Transverse colon (tissue), 4 donors: ENCODE data around the gene CCDC8. TPM values are rescaled to one million over a fixed set of nuclear protein-coding genes. Genes with fewer than 3 reads are reported as not detected.

ENCODE experiments used
- DNase-seq: peaks from one replicate; pipeline ENCODE4 v3.0.0-alpha.2; 2019
- H3K27ac ChIP-seq, 4 donors: fragments of 200-600 bp; sonication (generic); 2 replicates each; pipeline ENCODE4 v1.5.1; 2016 to 2018; ENCODE audit warnings: inconsistent platforms in 4 of 4
- H3K27me3 ChIP-seq: fragments of 200-600 bp; sonication (generic); 2 replicates; pipeline ENCODE4 v1.5.1; 2017; ENCODE audit warnings: inconsistent platforms
- H3K36me3 ChIP-seq, 4 donors: fragments of 200-600 bp; sonication (generic); 2 replicates each; pipeline ENCODE4 v1.5.1; 2017 to 2019; ENCODE audit warnings: inconsistent platforms in 4 of 4
- H3K4me1 ChIP-seq, 4 donors: fragments of 200-600 bp; sonication (generic); 2 replicates each; pipeline ENCODE4 v1.5.1; 2017 to 2020; ENCODE audit warnings: inconsistent platforms in 4 of 4
- H3K4me3 ChIP-seq, 4 donors: fragments of 200-600 bp; sonication (generic); 1 replicate in 1 of 4; 2 replicates in 3 of 4; pipeline versions ENCODE4 v1.5.1 to v1.6.1; 2017 to 2019; ENCODE audit warnings: inconsistent platforms in 4 of 4
- H3K9me3 ChIP-seq, 2 donors: fragments of 200-600 bp; sonication (generic); 2 replicates each; pipeline ENCODE4 v1.5.1; 2017 to 2019; ENCODE audit warnings: inconsistent platforms in 2 of 2
- EP300 ChIP-seq: sonication (generic); formaldehyde crosslinking; IDR thresholded peaks from one replicate; pipeline ENCODE4 v1.6.1; 2017; ENCODE audit warnings: antibody characterized with exemption, low read depth
- POLR2A ChIP-seq: fragments of 450-650 bp; IDR thresholded peaks from one replicate; pipeline ENCODE4 v1.6.1; 2016; ENCODE audit warnings: antibody characterized with exemption, mild to moderate bottlenecking, moderate library complexity
- POLR2AphosphoS5 ChIP-seq, 3 donors: sonication (generic); formaldehyde crosslinking; IDR thresholded peaks; one replicate each; pipeline ENCODE4 v1.6.1; 2016; ENCODE audit warnings: antibody characterized with exemption in 3 of 3
- WGBS, 2 donors: methylation state at CpG; one replicate each; pipeline ENCODE4 v1.1.5; 2018; ENCODE audit warnings: low coverage in 1 of 2; 5-methylcytosine and 5-hydroxymethylcytosine counted together
- in situ Hi-C, 4 donors: fragments of 200-750 bp; cut with MboI; loops; one replicate each; pipeline versions ENCODE4 v1.15.0 to v1.15.1; 2017; ENCODE audit warnings: low sequenced_read_pairs in 3 of 4, low pct_ligation_motif_present in 1 of 4, low pct_unique_long_range_greater_than_20kb in 1 of 4
- intact Hi-C: fragments of 100-400 bp; cut with DNase I; formaldehyde crosslinking; loops from one replicate; pipeline ENCODE4 v1.15.1; 2023; ENCODE audit warnings: low total_unique reads
- total RNA-seq, 4 donors: library from RNA; depleted of rRNA; stranded (reverse); fragments of >200 nt; gene quantifications; one replicate each; pipeline ENCODE4 v1.1.0, GENCODE V29; 2016
- TF ChIP-seq, protein P1 (sequence below), 5 experiments: fragments of 200-600 bp in 3 of 5; fragments of 450-650 bp in 2 of 5; sonication (generic) in 3 of 5; IDR thresholded peaks; 1 replicate in 2 of 5; 2 replicates in 3 of 5; pipeline ENCODE4 v1.5.1; 2016 to 2017; ENCODE audit warnings: antibody characterized with exemption in 5 of 5, inconsistent platforms in 3 of 5, mild to moderate bottlenecking in 2 of 5, moderate library complexity in 1 of 5

Gene CCDC8
- total RNA-seq, 4 donors from 2014 or later, result 0.40 to 1.9 (median 1.2) TPM

DNA sequence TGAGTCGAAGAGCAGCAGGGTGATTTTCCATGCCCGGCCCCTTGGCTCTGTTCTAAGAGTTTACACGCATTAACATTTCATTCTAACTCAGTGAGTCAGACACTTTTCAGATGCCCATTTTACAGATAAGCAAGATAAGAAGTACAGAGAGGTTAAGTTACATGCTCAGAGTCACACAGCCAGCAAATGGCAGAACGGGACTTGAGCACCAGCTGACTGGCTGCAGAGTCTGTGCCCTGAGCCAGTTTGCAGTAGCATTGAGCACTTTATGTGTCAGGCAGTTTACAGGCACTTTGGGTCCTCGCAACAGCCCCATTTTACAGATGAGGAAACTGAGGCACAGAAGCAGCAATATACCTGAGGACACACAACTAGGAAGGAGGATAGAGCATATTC is 19.0 kb downstream of the CCDC8 start:
- Histone ChIP-seq H3K9me3 (no peaks in the 10 kb centered on the region), H3K27ac (no peak overlapping the region), H3K36me3 (peaks cover 0 to 9% (median 2%) of the 10 kb centered on the region in 4 donors), H3K27me3 (peaks cover 4% of the 10 kb centered on the region), H3K4me1 (peaks cover 0 to 9% (median 2%) of the 10 kb centered on the region in 4 donors), H3K4me3 (no peak overlapping the region)
- WGBS, 2 donors, result 89 to 100% methylated on average over 3 to 5 of the region's 5 CpGs
- intact Hi-C loops (no loop called here), in situ Hi-C loops (no loop called here)
- TF ChIP-seq, protein P1, sequence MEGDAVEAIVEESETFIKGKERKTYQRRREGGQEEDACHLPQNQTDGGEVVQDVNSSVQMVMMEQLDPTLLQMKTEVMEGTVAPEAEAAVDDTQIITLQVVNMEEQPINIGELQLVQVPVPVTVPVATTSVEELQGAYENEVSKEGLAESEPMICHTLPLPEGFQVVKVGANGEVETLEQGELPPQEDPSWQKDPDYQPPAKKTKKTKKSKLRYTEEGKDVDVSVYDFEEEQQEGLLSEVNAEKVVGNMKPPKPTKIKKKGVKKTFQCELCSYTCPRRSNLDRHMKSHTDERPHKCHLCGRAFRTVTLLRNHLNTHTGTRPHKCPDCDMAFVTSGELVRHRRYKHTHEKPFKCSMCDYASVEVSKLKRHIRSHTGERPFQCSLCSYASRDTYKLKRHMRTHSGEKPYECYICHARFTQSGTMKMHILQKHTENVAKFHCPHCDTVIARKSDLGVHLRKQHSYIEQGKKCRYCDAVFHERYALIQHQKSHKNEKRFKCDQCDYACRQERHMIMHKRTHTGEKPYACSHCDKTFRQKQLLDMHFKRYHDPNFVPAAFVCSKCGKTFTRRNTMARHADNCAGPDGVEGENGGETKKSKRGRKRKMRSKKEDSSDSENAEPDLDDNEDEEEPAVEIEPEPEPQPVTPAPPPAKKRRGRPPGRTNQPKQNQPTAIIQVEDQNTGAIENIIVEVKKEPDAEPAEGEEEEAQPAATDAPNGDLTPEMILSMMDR (IDR thresholded peaks at IDR 0.05), result no peak
- no peak for TF ChIP-seq EP300
- no peak for TF ChIP-seq POLR2AphosphoS5 (IDR thresholded peaks at IDR 0.05)
- TF ChIP-seq POLR2A, result no peak
- DNase-seq, result no peak

DNA sequence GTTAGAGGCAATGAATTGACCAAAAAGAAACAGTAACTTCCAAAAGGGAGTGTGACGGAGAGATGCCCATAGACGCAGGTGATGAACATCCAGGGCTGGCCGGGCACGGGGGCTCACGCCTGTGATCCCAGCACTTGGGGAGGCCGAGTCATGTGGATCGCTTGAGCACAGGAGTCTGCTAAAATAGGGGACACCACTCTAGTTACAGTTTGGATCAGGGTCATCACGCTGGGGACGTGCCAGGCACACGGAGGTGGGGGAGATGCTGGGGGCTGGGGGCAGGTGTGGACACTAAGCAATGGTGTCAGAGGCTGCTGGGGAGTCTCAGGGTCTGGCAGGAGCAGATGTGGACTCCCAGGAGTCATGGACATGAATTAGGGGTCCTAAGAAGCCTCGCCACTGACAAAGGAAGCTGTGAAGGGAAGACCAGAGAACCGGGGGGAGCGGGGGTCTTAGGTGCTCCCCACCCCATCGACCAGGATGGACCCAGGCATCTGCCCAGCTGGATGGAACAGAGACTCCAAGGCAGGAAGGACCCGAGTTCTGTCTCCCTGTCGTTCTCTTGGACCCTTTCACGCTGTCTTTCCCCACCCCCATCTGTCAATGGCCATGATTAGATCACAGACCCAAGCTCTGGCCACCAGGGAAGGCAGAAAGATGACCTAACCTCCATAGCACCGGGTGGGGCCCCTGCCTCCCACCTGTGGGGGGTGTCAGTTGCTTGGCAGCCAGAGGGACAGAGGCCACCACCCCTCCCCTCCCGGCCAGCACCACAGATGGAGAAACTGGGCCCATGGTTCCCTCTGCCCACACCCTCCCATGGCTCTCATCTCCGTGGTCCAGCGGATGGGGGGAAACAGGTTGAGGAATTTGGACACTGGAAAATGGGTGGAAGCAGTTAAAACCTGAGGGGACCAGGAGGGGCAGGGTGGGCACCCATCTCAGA is 19.6 kb downstream of the CCDC8 start:
- 83 to 90% methylated on average over 2 to 21 of the region's 21 CpGs for WGBS, 2 donors
- Histone ChIP-seq H3K4me1 (peaks cover 0 to 9% (median 2%) of the 10 kb centered on the region in 4 donors), H3K36me3 (peaks cover 0 to 13% (median 4%) of the 10 kb centered on the region in 4 donors), H3K4me3 (no peak overlapping the region), H3K27ac (no peak overlapping the region), H3K27me3 (no peaks in the 10 kb centered on the region), H3K9me3 (no peaks in the 10 kb centered on the region)
- DNase-seq, result no peak
- TF ChIP-seq, protein P1 (IDR thresholded peaks at IDR 0.05), result no peak
- TF ChIP-seq POLR2A (no peak), EP300 (no peak), POLR2AphosphoS5 (IDR thresholded peaks at IDR 0.05) (no peak)
- in situ Hi-C loops, result no loop called here
- intact Hi-C loops, result no loop called here

DNA sequence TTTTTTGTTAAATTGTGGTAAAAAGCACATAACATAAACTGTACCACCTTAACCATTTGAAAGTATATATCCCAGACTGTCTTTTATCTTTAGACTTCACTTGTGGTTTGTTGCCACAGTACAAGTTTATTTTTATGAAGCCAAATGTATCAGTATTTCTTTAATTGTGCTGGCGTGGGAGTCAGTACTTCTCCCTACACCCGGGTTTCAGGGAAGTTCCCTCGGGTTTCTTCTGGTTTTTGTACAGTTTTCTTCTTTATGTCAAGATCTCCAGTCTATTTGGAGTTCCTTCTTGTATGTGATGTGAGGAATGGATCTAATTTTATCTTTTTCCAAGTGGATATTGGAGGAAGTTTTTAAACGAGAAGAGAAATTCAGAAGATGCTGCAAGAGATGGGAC is 20.5 kb downstream of the CCDC8 start:
- Histone ChIP-seq H3K9me3 (no peaks in the 10 kb centered on the region), H3K4me1 (peaks cover 0 to 9% (median 2%) of the 10 kb centered on the region in 4 donors), H3K27ac (no peak overlapping the region), H3K4me3 (no peak overlapping the region), H3K27me3 (no peaks in the 10 kb centered on the region), H3K36me3 (peaks cover 0 to 22% (median 6%) of the 10 kb centered on the region in 4 donors)
- no peak for DNase-seq
- TF ChIP-seq, protein P1 (IDR thresholded peaks at IDR 0.05), result no peak
- TF ChIP-seq POLR2A, result no peak
- no peak for TF ChIP-seq POLR2AphosphoS5 (IDR thresholded peaks at IDR 0.05)
- no peak for TF ChIP-seq EP300
- intact Hi-C loops, result no loop called here
- 40 to 47% methylated on average over 4 of the region's 4 CpGs for WGBS, 2 donors
- in situ Hi-C loops, result no loop called here

DNA sequence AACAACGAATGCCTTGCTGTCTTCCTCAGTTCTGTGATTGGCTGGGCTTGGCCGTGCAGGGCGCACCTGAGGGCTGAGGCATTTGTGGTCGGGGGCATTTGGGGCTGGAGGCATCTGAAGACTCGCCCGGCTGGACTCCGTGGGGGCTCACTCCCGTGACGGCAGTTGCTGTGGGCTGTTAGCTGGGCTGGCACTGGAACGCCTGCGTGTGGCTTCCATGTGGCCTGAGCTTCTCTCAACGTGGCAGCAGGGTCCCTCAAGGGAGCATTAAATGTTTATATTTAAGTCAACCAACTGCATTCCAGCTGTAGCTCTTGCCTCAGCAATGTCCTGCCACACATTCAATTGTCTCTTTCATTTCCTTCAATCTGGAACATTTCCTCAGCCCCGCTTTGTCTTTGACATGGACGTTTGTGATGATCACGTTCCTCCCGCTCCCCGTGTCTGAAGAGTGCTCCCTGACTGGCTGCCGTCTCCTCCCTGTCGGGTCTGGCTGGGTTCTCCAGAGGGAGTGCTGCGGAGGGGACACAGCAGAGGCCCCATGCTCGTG is 21.0 kb downstream of the CCDC8 start:
- Histone ChIP-seq H3K27me3 (no peaks in the 10 kb centered on the region), H3K4me1 (peaks cover 0 to 9% (median 2%) of the 10 kb centered on the region in 4 donors), H3K9me3 (no peaks in the 10 kb centered on the region), H3K36me3 (peaks cover 0 to 27% (median 6%) of the 10 kb centered on the region in 4 donors), H3K27ac (no peak overlapping the region), H3K4me3 (no peak overlapping the region)
- intact Hi-C loops (no loop called here), in situ Hi-C loops (no loop called here)
- TF ChIP-seq POLR2AphosphoS5 (IDR thresholded peaks at IDR 0.05) (no peak), POLR2A (no peak), EP300 (no peak)
- TF ChIP-seq, protein P1 (IDR thresholded peaks at IDR 0.05), result no peak
- WGBS, 2 donors, result 70% methylated on average over 21 of the region's 21 CpGs; no CpG with 5 or more reads in 1 of the 2 donors
- DNase-seq, result no peak
